Mesenchymal stem cell (in vitro differentiated cells and primary cell): ENCODE data around the gene EEFSEC.
A peak's percentile ranks its signal among the peaks of the same experiment; 100 is the strongest.

Experiments used
- DNase-seq: peaks from one replicate; pipeline ENCODE4 v3.0.0-alpha.2; 2013
- H2AFZ ChIP-seq: one replicate; pipeline ENCODE4 v1.6.1; 2013; ENCODE audit warnings: low read depth, mild to moderate bottlenecking, control low read depth, inconsistent platforms, low read length, moderate library complexity
- H2AK5ac ChIP-seq: 2 replicates; pipeline ENCODE4 v1.6.1; 2013; ENCODE audit warnings: low read length, moderate library complexity, mild to moderate bottlenecking, inconsistent platforms; ENCODE audit not compliant: severe bottlenecking
- H2BK120ac ChIP-seq: one replicate; pipeline ENCODE4 v1.6.1; 2013; ENCODE audit warnings: low read depth, mild to moderate bottlenecking, inconsistent platforms, low read length, moderate library complexity
- H2BK12ac ChIP-seq, 2 experiments: one replicate each; pipeline ENCODE4 v1.6.1; 2013; ENCODE audit warnings: inconsistent platforms in 2 of 2, low read length in 2 of 2, mild to moderate bottlenecking in 2 of 2, moderate library complexity in 2 of 2, control low read depth in 1 of 2
- H2BK15ac ChIP-seq: one replicate; pipeline ENCODE4 v1.6.1; 2013; ENCODE audit warnings: mild to moderate bottlenecking, low read depth, inconsistent platforms; ENCODE audit not compliant: poor library complexity, severe bottlenecking
- H2BK5ac ChIP-seq: 2 replicates; pipeline ENCODE4 v1.6.1; 2013; ENCODE audit warnings: low read depth, mild to moderate bottlenecking, low read length, control low read depth, inconsistent platforms; ENCODE audit not compliant: poor library complexity, severe bottlenecking
- H3K14ac ChIP-seq, 2 experiments: one replicate each; pipeline ENCODE4 v1.6.1; 2013; ENCODE audit warnings: inconsistent platforms in 2 of 2, low read length in 2 of 2, control low read depth in 1 of 2, mild to moderate bottlenecking in 1 of 2, moderate library complexity in 1 of 2
- H3K18ac ChIP-seq, 2 experiments: one replicate each; pipeline ENCODE4 v1.6.1; 2013; ENCODE audit warnings: inconsistent platforms in 2 of 2, low read length in 2 of 2, control low read depth in 1 of 2, low read depth in 1 of 2, mild to moderate bottlenecking in 1 of 2
- H3K23ac ChIP-seq, 2 experiments: one replicate each; pipeline ENCODE4 v1.6.1; 2013; ENCODE audit warnings: inconsistent platforms in 2 of 2, low read length in 2 of 2, mild to moderate bottlenecking in 2 of 2, moderate library complexity in 2 of 2, control low read depth in 1 of 2
- H3K27ac ChIP-seq: 2 replicates; pipeline ENCODE4 v1.5.1; 2013; ENCODE audit warnings: mild to moderate bottlenecking, moderate library complexity, low read length, control low read depth, inconsistent platforms; ENCODE audit not compliant: poor library complexity, severe bottlenecking
- H3K27me3 ChIP-seq, 2 experiments: 2 replicates each; pipeline versions ENCODE4 v1.6.1 to v1.7.0; 2013; ENCODE audit warnings: low read length in 2 of 2, mild to moderate bottlenecking in 2 of 2, moderate library complexity in 2 of 2, control low read depth in 1 of 2, inconsistent platforms in 1 of 2; ENCODE audit not compliant: control insufficient read depth in 1 of 2, insufficient read depth in 1 of 2
- H3K36me3 ChIP-seq, 2 experiments: 2 replicates each; pipeline versions ENCODE4 v1.6.1 to v1.7.0; 2013; ENCODE audit warnings: low read length in 2 of 2, control low read depth in 1 of 2, inconsistent platforms in 1 of 2, low read depth in 1 of 2, mild to moderate bottlenecking in 1 of 2; ENCODE audit not compliant: insufficient read depth in 2 of 2, control insufficient read depth in 1 of 2
- H3K4ac ChIP-seq, 2 experiments: one replicate each; pipeline ENCODE4 v1.6.1; 2013; ENCODE audit warnings: inconsistent platforms in 2 of 2, low read length in 2 of 2, mild to moderate bottlenecking in 2 of 2, moderate library complexity in 2 of 2, control low read depth in 1 of 2, low read depth in 1 of 2
- H3K4me1 ChIP-seq: 2 replicates; pipeline ENCODE4 v1.6.1; 2013; ENCODE audit warnings: low read depth, low read length, control low read depth; ENCODE audit not compliant: control insufficient read depth, insufficient read depth
- H3K4me2 ChIP-seq: 2 replicates; pipeline ENCODE4 v1.6.1; 2013; ENCODE audit warnings: low read length, mild to moderate bottlenecking, inconsistent platforms; ENCODE audit not compliant: poor library complexity, severe bottlenecking
- H3K4me3 ChIP-seq, 2 experiments: 2 replicates each; pipeline versions ENCODE4 v1.5.1 to v1.7.0; 2013; ENCODE audit warnings: low read length in 2 of 2, mild to moderate bottlenecking in 2 of 2, control low read depth in 1 of 2, low read depth in 1 of 2; ENCODE audit not compliant: insufficient read depth in 1 of 2
- H3K79me1 ChIP-seq: replicated peaks from 2 replicates; pipeline ENCODE4 v1.6.1; 2013; ENCODE audit warnings: mild to moderate bottlenecking, control low read depth, low read length, inconsistent platforms; ENCODE audit not compliant: poor library complexity, severe bottlenecking
- H3K9ac ChIP-seq: 2 replicates; pipeline ENCODE4 v1.7.0; 2013; ENCODE audit warnings: mild to moderate bottlenecking, low read length, moderate library complexity
- H3K9me3 ChIP-seq: 2 replicates; pipeline ENCODE4 v1.7.0; 2013; ENCODE audit warnings: mild to moderate bottlenecking, low read length; ENCODE audit not compliant: control insufficient read depth
- H4K8ac ChIP-seq: one replicate; pipeline ENCODE4 v1.6.1; 2013; ENCODE audit warnings: inconsistent platforms, mild to moderate bottlenecking, low read length, moderate library complexity
- H4K91ac ChIP-seq: one replicate; pipeline ENCODE4 v1.6.1; 2013; ENCODE audit warnings: mild to moderate bottlenecking, low read length, inconsistent platforms
- WGBS: methylation state at CpG from one replicate; pipeline ENCODE4 v1.1.7; 2013; ENCODE audit warnings: mixed read lengths; 5-methylcytosine and 5-hydroxymethylcytosine counted together

Gene EEFSEC

GRCh38 chr3:128179484-128179819, 26.2 kb downstream of the EEFSEC start:
- peak overlapping the region in 1 of 2 experiments; percentile 69 for H3K4me3 ChIP-seq
- no peaks in the 10 kb centered on the region for H3K9me3 ChIP-seq
- no peak overlapping the region for H3K18ac ChIP-seq
- peaks cover 2% of the 10 kb centered on the region for H3K4me1 ChIP-seq
- no peak overlapping the region for H3K14ac ChIP-seq
- no peak overlapping the region for H2AFZ ChIP-seq
- H4K91ac ChIP-seq, result no peak overlapping the region
- no peak overlapping the region for H2BK120ac ChIP-seq
- peak overlapping the region; percentile 82 for H3K9ac ChIP-seq
- H2BK15ac ChIP-seq, result no peak overlapping the region
- H2BK12ac ChIP-seq, result no peak overlapping the region
- H3K4me2 ChIP-seq, result no peak overlapping the region
- H3K27me3 ChIP-seq, result no peaks in the 10 kb centered on the region
- H2BK5ac ChIP-seq, result no peak overlapping the region
- H2AK5ac ChIP-seq, result no peak overlapping the region
- no peak overlapping the region for H3K23ac ChIP-seq
- no peak overlapping the region for H3K27ac ChIP-seq
- peaks cover 13% of the 10 kb centered on the region for H3K79me1 ChIP-seq
- no peak overlapping the region for H3K4ac ChIP-seq
- H4K8ac ChIP-seq, result no peak overlapping the region
- no peaks in the 10 kb centered on the region for H3K36me3 ChIP-seq
- DNase-seq, result no peak
- 82% methylated on average over 7 of the region's 7 CpGs for whole genome bisulfite sequencing

GRCh38 chr3:128180436-128180835, 27.2 kb downstream of the EEFSEC start:
- Histone ChIP-seq H3K36me3 (no peaks in the 10 kb centered on the region), H3K4ac (no peak overlapping the region), H2AK5ac (no peak overlapping the region), H3K4me2 (no peak overlapping the region), H3K23ac (no peak overlapping the region), H3K4me3 (no peak overlapping the region), H3K9ac (no peak overlapping the region), H3K9me3 (no peaks in the 10 kb centered on the region), H3K27ac (no peak overlapping the region), H2BK120ac (no peak overlapping the region), H4K8ac (no peak overlapping the region), H3K18ac (no peak overlapping the region), H2BK5ac (no peak overlapping the region), H3K14ac (no peak overlapping the region), H2AFZ (no peak overlapping the region), H2BK12ac (no peak overlapping the region), H4K91ac (no peak overlapping the region), H3K4me1 (no peaks in the 10 kb centered on the region), H3K79me1 (peaks cover 14% of the 10 kb centered on the region), H2BK15ac (no peak overlapping the region), H3K27me3 (no peaks in the 10 kb centered on the region)
- DNase-seq, result no peak
- 86% methylated on average over 2 of the region's 2 CpGs for WGBS

DNA sequence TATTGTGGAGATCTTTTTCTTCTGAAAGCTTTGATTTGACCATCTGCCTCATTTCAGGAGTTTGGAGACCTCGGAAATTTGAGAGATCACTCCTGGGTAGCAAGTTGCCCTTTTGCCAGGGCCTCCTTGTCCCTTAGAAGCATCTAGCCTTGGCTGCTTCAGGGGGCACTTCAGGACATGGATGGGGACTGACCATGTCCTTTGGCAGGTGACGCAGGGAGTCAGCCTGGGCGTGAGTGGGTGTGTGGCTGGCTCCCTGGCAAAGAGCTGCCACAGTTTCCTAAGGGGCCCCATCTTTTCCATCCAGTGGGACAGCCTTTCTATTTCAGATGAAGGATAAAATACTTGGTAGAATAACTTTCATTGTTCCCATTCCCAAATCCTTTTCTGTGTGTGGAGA, 27.6 kb downstream of the EEFSEC start:
- no peak for DNase-seq
- Histone ChIP-seq H3K27ac (no peak overlapping the region), H3K23ac (no peak overlapping the region), H2AFZ (no peak overlapping the region), H3K4me3 (no peak overlapping the region), H3K14ac (no peak overlapping the region), H3K9me3 (no peaks in the 10 kb centered on the region), H2BK120ac (no peak overlapping the region), H3K9ac (no peak overlapping the region), H2BK5ac (no peak overlapping the region), H2BK12ac (no peak overlapping the region), H3K4me2 (no peak overlapping the region), H4K91ac (no peak overlapping the region), H3K27me3 (no peaks in the 10 kb centered on the region), H3K36me3 (no peaks in the 10 kb centered on the region), H2BK15ac (no peak overlapping the region), H3K4me1 (no peaks in the 10 kb centered on the region), H3K4ac (no peak overlapping the region), H4K8ac (no peak overlapping the region), H3K18ac (no peak overlapping the region), H2AK5ac (no peak overlapping the region), H3K79me1 (peaks cover 11% of the 10 kb centered on the region)
- 100% methylated on average over 3 of the region's 3 CpGs for WGBS

GRCh38 chr3:128182656-128183055, 29.4 kb downstream of the EEFSEC start:
- H3K4ac ChIP-seq, result no peak overlapping the region
- H3K79me1 ChIP-seq, result peaks cover 20% of the 10 kb centered on the region
- DNase-seq, result no peak
- H4K8ac ChIP-seq, result no peak overlapping the region
- no peak overlapping the region for H3K23ac ChIP-seq
- no peak overlapping the region for H3K27ac ChIP-seq
- H2BK15ac ChIP-seq, result no peak overlapping the region
- no peak overlapping the region for H2AFZ ChIP-seq
- no peak overlapping the region for H3K9ac ChIP-seq
- H3K4me1 ChIP-seq, result no peaks in the 10 kb centered on the region
- H2AK5ac ChIP-seq, result no peak overlapping the region
- no peak overlapping the region for H2BK120ac ChIP-seq
- no peak overlapping the region for H3K4me2 ChIP-seq
- no peaks in the 10 kb centered on the region for H3K36me3 ChIP-seq
- 86% methylated on average over 1 of the region's 6 CpGs for WGBS
- H3K27me3 ChIP-seq, result no peaks in the 10 kb centered on the region
- no peak overlapping the region for H3K14ac ChIP-seq
- no peak overlapping the region for H3K18ac ChIP-seq
- H4K91ac ChIP-seq, result no peak overlapping the region
- H3K9me3 ChIP-seq, result no peaks in the 10 kb centered on the region
- H2BK12ac ChIP-seq, result no peak overlapping the region
- H2BK5ac ChIP-seq, result no peak overlapping the region
- no peak overlapping the region for H3K4me3 ChIP-seq
